GM21723 (cell line): ENCODE measurements around the gene DCLRE1C.
"Not testable (repeated sequence)": the region's sequence is repeated elsewhere in the genome, so short reads cannot be mapped to it uniquely, and the experiment has no call there.

Experiments used
- ATAC-seq: cut with Tn5 transposase; IDR thresholded peaks from one replicate; pipeline ENCODE4 v1.9.1; 2021; ENCODE audit warnings: mild to moderate bottlenecking, moderate library complexity; ENCODE audit not compliant: unreplicated experiment

Gene DCLRE1C

DNA sequence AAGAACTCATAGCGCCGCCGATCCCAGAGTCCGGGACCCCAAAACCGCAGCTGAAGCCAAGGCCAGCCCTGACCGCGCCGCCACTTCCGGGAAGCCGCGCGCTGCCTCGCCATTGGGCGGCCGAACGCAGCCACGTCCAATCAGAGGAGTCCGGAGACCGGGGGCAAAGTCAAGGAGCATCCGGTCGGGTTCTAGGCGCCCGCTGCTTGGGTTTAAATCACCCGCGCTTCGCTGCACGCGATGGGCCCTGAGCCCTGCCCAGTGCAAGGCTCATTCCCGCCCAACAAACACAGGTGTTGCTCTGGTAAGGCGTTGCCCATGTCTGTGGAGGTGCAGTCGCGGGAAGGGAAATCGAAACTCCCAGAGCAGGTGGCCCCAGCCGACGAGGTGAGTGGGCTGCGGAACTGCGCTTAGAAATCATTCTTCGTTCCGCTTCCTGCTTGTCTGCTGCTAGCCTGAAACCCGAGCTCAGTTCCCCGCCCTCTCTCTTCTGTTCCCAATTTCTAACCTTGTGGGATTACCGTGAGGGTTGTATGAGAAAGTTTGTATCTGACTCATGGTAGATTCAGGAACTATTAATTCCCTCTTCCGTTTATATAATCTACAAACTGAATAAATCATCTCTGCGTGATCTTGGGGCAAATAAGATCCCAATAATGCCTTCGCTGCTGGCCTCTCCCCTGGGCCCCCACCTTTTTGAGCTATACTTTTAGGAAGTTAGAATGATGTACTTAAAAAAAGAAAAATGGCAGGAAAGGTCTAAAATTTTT is at the start of gene DCLRE1C:
Gene DCLRE1C, minus strand, starts transcription at position 96 of the 770 bp plus-strand sequence. Its CDS starts 86 bp downstream, at position 10.
- peak; percentile 78 for ATAC-seq

DNA sequence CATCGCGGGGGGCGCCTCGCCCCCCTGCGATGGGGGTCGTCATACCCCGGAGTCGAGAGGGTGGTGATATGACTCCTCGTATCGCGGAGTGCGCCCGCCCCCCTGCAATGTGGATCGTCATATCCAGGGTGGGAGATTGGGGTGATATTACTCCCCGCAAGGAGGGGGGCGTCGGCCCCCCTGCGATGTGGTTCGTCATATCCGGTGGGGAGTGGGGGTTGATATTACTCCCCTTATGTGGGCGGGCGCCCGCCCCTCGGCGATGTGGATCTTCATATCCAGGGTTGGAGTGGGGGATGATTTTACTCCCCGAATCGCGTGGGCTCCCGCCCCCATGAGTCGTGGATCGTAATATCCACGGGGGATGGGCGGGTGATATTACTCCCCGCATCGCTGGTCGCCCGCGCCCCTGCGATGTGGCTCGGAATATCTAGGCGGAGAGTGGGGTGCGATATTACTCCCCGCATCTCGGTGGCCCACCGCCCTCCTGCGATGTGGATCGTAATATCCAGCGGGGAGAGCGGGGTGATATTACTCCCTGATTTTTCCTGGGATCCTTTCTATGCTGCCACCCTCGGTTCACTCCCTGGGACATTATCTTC is 42.2 kb upstream of the DCLRE1C start:
- ATAC-seq = no peak

DNA sequence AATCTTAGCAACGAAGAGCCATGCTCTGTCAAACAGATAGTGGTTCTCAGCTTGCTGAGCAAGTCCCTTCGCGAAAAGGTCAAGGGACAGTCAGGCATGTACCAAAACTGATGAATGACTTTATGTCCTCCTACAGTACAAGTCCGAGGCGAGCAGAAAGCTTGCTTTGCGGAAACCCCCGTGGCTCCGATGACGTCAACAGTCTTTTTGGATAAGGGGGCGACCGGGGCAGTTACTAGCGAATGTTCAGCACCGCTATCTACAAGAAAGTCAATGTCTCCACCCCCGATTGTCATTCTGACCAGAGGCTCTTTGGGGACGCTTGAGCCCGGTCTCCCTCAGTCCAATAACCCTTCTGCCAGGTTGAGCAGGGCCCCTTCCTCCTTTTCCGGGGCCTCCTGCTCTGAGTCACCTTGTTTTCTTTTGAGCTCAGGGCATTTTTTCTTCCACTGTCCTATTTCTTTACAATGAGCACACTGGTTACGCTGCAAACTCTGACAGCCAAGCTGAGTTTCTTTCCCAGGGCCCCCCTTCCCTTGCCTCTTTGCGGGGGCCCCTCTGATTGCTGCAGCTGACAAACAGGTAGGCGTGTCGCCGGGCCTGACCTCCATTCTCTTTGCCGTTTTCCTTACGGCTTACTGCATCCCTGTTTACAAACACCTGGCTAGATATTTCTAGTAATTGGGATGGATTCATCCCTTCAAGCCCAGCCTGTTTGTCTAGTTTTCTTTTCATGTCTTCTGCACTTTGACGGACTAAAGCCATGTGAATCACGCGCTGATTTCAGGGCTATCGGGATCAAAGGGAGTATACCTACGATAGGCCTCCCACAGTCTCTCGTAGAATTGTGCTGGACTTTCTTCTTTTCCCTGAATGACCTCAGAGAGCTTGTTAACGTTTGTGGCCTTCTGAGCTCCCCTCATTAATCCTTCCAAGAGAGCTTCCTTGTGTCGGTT is 39.9 kb upstream of the DCLRE1C start:
- not testable (repeated sequence) for ATAC-seq

DNA sequence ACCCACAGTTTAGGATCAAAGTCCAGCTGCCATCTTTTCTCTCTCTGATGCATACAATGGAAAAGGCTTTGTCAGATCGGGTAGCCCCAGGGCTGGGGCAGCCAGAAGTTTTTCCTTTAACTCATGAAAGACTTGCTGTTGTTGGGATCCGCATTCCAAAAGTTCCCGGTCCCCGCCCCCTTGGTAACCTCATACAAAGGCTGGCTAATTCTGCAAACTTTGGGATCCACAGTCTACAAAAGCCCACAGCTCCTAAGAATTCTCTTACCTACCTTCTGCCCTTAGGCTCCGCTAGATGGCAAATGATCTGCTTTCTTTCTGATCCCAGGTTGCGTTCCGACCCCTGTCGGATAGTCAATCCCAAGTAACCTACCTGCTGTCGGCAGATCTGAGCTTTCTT is 38.4 kb upstream of the DCLRE1C start:
- not testable (repeated sequence) for ATAC-seq

DNA sequence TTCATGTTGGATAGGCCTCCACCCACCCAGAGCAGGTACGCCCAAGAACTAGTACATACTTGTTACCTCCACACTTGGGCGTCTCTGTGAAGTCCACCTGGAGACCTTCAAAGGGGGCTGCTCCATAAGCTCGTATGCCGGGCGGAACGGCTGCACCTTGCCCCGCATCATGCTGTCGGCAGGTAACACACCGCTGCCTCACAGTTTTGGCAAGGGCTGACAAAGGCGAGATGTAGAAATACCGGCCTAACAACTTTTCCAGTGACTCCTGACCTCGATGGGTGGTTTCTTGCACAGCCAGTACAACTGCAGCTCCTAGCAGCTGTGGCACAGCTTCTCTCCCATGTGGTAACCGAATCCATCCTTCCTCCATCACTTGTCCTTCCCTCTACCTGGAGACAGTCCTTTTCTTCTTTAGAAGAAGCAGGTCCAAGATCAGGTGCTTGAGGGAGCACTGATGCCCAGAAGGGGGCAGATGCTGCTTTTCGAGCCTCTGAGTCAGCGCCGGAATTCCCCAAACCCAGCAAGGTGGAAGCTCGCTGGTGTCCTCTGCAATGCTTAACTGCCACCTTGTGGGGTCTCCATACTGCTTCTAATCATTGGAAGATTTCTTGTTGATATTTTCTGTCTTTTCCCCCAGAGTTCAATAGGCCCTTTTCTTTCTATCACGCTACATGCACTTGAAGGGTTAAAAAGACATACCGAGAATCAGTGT is 37.3 kb upstream of the DCLRE1C start:
- ATAC-seq = not testable (repeated sequence)

DNA sequence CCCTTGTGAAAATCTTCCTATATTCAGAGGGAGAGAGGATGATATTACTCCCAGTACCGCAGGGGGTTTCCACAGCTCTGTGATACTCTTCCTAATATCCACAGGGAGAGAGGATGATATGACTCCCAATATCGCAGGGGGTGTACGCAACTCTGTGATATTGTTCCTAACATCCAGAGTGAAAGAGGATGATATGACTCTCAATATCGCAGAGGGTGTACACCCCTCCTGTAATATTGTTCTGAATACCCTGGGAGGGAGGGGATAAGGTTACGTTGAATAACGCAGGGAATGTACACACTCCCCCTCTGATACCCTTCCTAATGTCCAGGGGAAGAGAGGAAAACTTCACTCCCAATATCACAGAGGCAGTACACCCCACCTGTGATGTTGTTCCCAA is 35.7 kb upstream of the DCLRE1C start:
- ATAC-seq = not testable (repeated sequence)

DNA sequence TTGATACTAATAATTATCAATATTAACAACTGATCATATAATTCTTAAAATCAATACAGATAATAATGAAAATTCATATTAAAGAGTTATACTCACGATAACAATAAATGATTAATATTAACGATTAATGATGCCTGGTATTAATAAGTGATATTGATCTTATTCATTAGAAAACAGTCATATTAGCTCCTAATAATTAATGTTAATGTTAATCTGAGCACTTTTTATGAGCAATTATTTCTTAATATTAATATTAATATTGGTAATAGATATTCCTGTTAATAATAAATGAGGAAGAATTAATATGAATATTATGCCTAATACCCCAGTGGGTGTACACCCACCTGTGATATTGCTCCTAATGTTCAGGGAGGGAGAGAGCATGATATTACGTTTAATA is 28.8 kb upstream of the DCLRE1C start:
- no peak for ATAC-seq

DNA sequence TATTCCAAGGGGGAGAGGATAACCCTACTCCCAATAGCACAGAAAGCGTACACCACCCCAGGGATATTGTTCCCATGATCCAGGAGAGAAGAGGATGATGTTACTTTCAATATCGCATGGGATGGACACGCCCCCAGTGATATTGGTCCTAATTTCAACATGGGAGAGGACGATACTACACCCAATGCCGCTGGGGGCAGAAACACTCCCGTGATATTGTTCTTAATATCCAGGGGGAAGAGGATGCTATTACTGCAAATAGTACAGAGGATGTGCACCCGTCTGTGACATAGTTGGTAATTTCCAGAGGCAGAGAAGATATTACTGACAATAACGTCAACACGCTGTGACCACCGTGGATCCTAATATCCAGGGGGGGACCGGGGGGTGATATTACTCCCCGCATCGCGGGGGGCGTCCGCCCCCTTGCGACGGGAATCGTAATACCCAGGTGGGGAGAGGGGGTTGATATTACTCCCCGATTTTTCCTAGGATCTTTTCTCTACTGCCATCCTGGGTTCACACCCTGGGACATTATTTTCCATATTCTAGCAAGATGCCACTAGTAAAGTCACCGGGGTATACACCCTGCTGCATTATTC is 21.9 kb upstream of the DCLRE1C start:
- ATAC-seq = no peak

DNA sequence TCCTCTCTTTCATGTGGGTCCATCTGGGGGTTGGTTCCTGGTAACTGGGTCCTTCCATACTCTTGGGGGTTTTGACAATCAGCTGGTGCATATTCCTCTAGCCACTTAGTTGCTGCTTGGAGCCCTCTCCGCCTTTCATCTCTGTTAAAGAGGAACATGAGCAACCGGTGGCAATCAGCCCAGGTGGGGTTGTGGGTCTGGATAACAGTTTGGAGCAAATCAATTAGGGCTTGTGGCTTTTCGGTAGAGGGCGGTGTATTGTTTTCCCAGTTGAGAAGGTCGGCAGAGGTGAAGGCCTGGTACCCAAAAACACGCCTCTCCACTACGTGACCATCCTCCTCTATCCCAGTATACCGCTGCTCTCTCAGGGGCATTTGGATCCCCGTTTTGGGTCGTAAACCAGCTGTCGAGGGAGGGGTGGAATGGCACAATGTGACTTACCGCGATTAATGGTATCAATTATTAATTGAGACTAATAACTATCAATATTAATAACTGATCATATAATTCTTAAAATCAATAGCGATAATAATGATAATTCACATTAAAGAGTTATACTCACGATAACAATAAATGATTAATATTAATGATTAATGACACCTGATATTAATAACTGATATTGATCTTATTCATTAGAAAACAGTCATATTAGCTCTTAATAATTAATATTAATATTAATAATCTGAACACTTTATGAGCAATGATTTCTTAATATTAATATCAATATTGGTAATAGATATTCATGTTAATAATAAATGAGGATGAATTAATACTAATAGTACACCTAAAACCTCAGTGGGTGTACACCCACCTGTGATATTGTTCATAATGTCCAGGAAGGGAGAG is 20.5 kb upstream of the DCLRE1C start:
- ATAC-seq = not testable (repeated sequence)

DNA sequence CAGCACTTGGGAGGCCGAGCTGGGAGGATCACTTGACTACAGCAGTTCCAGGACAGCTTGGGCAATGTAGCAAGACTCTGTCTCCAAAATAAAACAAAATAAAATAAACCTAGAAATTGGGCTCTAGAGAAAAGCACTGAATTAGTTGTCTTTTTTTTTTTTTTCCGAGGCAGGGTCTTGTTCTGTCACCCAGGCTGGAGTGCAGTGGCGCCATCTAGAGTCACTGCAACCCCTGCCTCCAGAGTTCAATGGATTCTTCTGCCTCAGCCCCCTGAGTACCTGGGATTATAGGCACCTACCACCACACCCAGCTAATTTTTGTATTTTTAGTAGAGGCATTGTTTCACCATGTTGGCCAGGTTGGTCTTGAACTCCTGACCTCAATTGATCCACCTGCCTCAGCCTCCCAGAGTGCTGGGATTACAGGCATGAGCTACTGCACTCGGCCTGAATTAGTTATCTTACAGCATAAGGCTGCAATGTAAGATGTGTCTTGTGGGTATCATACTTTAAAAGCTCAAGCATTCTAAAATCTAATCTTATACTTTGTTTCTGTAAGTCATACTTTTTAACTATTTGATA is 18.1 kb upstream of the DCLRE1C start:
- peak; percentile 68 for ATAC-seq

DNA sequence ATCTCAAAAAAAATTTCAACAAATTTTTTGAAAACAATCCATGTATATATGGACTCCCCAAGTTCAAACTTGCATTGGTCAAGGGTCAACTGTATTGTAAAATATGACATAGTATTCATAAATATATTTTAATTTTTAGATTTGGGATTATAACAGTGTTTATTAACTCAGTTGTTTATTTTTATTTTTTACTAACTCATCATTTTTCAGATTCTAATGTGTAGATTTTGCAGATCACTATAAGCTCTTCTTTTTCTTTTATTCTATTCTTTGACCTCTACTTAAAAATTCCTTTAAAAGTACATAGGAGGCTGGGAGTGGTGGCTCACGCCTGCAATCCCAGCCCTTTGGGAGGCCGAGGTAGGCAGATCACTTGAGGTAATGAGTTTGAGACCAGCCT is 14.0 kb upstream of the DCLRE1C start:
- ATAC-seq = no peak

DNA sequence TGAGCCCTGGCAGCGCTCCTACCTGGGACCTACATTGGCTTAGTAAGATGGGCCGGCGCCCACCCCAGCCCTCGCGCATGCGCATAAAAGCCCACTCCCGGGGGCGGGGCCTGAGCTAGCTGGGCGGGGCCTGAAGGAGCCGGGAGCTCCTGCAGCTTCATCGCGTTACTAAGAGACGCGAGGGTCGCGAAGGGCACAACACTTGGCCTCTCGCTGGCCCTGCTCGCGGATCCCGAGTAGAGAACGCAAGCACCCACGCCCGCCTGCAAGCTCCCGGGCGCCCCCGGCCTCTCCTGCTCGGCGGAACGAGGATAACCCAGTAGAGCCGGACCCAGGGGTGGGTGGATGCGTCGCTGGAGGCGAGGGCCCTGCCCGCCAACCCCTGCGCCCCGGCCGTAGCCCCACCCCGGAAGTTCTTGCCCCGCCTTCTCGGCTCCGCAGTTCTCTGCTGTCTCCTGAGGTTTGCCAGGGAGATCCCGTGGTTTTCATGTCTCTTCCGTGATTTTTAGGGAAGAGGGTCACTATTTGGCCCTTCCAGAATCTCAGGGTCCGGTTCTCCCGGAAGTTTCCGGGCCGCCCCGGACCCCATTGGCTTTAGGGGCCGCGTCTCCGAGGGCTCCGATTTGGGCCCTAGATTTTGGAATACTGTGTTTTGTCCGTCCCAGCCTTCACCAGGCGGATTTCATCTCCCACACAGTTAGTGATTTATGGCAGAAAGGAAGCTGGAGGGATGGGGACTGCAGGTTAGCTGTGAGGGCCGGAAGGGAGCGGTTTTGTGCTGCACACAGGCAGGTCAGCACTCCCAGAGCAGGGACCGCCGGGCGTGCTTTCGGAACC is 5.5 kb upstream of the DCLRE1C start, which contains the start of gene MEIG1:
Gene MEIG1, plus strand, starts transcription at position 168 of the 837 bp plus-strand sequence. CDS start 7,081 bp downstream, outside the sequence.
- ATAC-seq = peak; percentile 81

DNA sequence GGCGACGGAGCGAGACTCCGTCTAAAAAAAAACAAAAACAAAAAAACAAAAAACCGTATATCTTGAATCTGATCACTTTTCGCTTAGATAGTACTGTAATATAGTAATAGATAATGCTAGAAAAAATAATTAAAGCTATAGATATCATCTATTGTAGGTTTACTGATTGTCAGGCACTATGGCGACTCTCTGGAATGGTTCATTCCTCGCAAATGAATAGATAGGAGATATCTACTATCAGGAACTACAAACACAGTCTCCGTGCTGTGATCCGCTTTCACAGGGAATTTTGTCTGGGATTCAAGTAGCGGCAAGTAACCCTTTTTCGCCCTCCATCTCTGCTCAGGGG is 5.0 kb upstream of the DCLRE1C start:
- no peak for ATAC-seq

DNA sequence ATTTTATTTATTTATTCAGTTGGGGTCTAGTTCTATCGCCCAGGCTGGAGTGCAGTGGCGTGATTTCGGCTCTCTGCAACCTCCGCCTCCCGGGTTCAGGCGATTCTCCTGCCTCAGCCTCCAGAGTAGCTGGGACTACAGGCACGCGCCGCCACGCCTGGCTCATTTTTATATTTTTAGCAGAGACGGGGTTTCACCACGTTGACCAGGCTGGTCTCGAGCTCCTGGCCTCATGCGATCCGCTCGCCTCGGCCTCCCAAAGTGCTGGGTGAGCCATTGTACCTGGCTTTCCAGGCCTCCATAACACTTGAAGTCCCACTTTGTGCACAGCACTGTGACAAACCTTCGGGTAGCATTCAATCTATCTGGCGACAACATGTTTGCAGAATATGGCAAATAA is 1.0 kb upstream of the DCLRE1C start:
- ATAC-seq = no peak

DNA sequence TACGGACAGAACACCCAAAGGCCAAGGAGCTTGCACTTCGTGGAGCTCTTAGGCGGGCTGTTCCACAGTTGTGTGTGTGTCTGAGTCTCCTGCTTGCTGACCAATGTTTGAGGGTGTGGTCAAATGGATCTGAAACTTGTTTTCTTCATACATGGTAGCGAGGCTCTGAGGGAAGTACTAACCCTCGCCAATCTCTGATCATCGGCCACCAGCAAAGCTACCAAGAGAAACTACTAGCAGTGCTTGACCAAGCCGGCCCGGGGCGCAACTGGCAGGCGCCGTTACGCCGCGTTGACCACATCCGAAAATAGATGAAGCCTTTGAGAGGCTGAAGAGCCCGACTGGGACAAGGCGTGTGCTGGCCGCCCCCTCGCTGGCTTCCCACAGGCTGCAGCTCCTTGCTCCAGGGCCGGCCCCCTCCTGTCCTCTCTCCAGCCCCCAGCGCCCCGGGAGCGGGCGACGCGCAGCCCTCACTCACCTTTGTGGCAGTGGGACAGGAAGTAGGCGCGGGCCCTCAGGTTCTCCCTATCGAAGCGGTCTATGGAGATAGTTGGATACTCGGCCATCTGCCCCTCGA is 384 bp downstream of the DCLRE1C start:
- peak; percentile 42 for ATAC-seq

DNA sequence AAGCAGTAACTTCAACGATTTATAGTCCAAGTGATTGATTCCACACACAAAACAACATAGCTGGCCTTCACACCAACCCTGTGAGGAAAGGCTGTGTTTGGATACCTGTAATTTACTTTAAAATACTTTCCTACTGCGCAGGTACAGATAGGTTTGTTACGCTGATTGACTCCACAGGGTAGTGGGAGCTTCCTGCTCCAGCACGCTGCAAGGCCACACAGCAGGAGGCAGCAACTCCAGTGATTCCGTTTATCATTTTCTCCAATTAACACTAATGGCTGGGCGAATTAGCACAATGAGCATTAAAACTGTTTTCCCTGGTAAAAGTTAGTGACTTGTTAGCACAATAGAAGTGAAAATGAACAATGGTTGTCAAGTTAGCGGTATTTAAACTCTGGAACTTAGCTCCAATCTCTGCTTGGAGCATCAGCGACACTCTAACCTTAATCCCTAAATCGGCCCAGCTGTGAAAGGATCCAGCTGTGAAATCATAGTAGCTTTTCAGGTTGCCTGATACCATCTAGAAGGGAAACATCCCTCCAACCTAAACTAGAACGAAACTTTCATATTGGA is 959 bp downstream of the DCLRE1C start:
- no peak for ATAC-seq

DNA sequence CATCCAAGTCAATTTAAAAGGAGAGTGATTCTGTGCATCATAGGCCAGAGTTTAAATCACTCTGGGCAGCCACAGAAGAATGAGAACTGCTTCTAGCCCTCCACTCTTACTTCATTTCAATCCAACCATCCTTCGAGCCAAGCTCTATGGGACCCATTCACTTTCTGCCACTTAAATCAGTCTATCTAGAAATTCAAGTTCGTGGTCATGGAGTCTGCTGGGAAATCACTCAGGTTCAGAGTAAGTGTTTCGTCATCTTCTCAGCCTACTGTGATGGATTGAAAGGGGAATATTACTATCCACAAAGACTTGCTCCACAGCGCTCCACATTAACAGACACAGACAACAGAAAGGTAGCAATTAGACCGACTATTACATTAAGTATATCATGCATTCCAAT is 4.6 kb downstream of the DCLRE1C start:
- ATAC-seq = no peak
